PC-9 (cell line): ENCODE results near the gene BMPR1B. TPM values are rescaled to one million over a fixed set of nuclear protein-coding genes. Genes with fewer than 3 reads are reported as not detected.

ENCODE experiments used
- BruUV-seq: library from RNA; stranded (reverse); fragments of 400-500 nt; replicated peaks from 2 replicates; lab custom pipeline; 2021; lab: Mats Ljungman, UMichigan
- CTCF ChIA-PET: fragments of 300-600 bp; sonication (Branson Sonifier 250); formaldehyde crosslinking; loops from one replicate; lab custom pipeline; 2022; ENCODE audit warnings: antibody characterized with exemption; lab: Charles Lee
- POLR2A ChIA-PET: fragments of 300-600 bp; sonication (Branson Sonifier 250); formaldehyde crosslinking; loops from one replicate; lab custom pipeline; 2022; ENCODE audit warnings: antibody characterized with exemption; ENCODE audit not compliant: unreplicated experiment; lab: Charles Lee
- DNase-seq, 2 experiments: peaks; one replicate each; pipeline versions ENCODE4 v3.0.0 to v3.0.0-alpha.2; 2015 to 2022; ENCODE audit warnings: mixed read lengths in 1 of 2
- H2AFZ ChIP-seq: fragments of 200-600 bp; sonication (generic); 2 replicates; pipeline ENCODE4 v1.8.1; 2017; ENCODE audit warnings: antibody characterized with exemption
- H3F3A ChIP-seq: fragments of 200-600 bp; sonication (generic); 2 replicates; pipeline ENCODE4 v1.8.1; 2017; ENCODE audit warnings: antibody characterized with exemption, mild to moderate bottlenecking, low read depth; ENCODE audit not compliant: insufficient read depth
- H3K27ac ChIP-seq: fragments of 200-600 bp; sonication (generic); 2 replicates; pipeline ENCODE4 v1.6.1; 2016; ENCODE audit warnings: mixed run types
- H3K27me3 ChIP-seq: fragments of 200-600 bp; sonication (generic); 2 replicates; pipeline ENCODE4 v1.6.1; 2016; ENCODE audit warnings: low read depth, mixed run types; ENCODE audit not compliant: insufficient read depth
- H3K36me3 ChIP-seq: fragments of 200-600 bp; sonication (generic); 2 replicates; pipeline ENCODE4 v1.6.1; 2016; ENCODE audit warnings: low read depth, mixed run types
- H3K4me1 ChIP-seq: fragments of 200-600 bp; sonication (generic); replicated peaks from 2 replicates; pipeline ENCODE4 v1.6.1; 2016; ENCODE audit warnings: mixed run types; ENCODE audit not compliant: insufficient read depth
- H3K4me2 ChIP-seq: fragments of 200-600 bp; sonication (generic); 2 replicates; pipeline ENCODE4 v1.6.1; 2017; ENCODE audit warnings: mixed run types
- H3K4me3 ChIP-seq: fragments of 200-600 bp; sonication (generic); 2 replicates; pipeline ENCODE4 v1.6.1; 2016; ENCODE audit warnings: mixed run types
- H3K79me2 ChIP-seq: fragments of 200-600 bp; sonication (generic); 2 replicates; pipeline ENCODE4 v1.6.1; 2017; ENCODE audit warnings: low read depth, mixed run types
- H3K9me2 ChIP-seq: fragments of 200-600 bp; sonication (generic); 2 replicates; pipeline ENCODE4 v1.8.1; 2017; ENCODE audit warnings: mild to moderate bottlenecking; ENCODE audit not compliant: insufficient read depth
- H3K9me3 ChIP-seq: fragments of 200-600 bp; sonication (generic); 2 replicates; pipeline ENCODE4 v1.8.1; 2016; ENCODE audit warnings: low read depth; ENCODE audit not compliant: insufficient read depth
- H4K20me1 ChIP-seq: fragments of 200-600 bp; sonication (generic); 2 replicates; pipeline ENCODE4 v1.8.1; 2017; ENCODE audit not compliant: insufficient read depth
- CTCF ChIP-seq: fragments of 200-600 bp; sonication (generic); conservative IDR thresholded peaks from 2 replicates; pipeline ENCODE4 v1.6.1; 2017; ENCODE audit warnings: mixed run types, antibody characterized with exemption, mild to moderate bottlenecking, moderate library complexity
- EZH2 ChIP-seq: fragments of 200-600 bp; sonication (generic); IDR thresholded peaks from 2 replicates; pipeline ENCODE4 v1.8.0; 2017; ENCODE audit warnings: antibody characterized with exemption, low read depth
- intact Hi-C: fragments of 100-400 bp; cut with micrococcal nuclease; formaldehyde crosslinking; loops from one replicate; pipeline ENCODE4 v1.10.0; 2022; ENCODE audit not compliant: unreplicated experiment
- total RNA-seq: library from RNA; stranded (reverse); gene quantifications from 2 replicates; pipeline ENCODE4 v1.2.3, GENCODE V29; 2021

Gene BMPR1B
- total RNA-seq, 1 experiment from 2014 or later: 1.1 TPM

DNA sequence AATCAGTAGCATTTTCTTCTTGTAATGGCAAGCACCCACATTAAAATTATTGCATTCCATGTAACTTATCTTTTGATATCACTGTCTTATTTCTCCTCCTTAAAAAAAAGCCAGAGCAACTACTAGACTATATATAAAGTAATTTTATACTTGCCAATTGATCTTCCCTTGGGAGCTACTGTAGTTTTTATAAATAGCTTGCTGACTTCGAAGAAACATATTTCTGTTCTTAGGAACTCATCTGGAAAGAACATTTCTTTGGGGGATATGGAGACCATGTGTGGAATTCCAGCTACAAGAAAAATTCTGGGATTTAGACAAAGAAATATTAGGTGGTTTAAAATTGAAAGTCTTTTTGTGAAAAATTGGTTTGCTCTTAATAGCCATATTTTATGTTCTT, 94.9 kb downstream of the BMPR1B start:
- Histone ChIP-seq H3K79me2 (no peaks in the 10 kb centered on the region), H3K4me3 (no peak overlapping the region), H3K36me3 (no peaks in the 10 kb centered on the region), H3F3A (no peaks in the 10 kb centered on the region), H3K27ac (no peak overlapping the region), H2AFZ (no peak overlapping the region), H3K9me3 (no peaks in the 10 kb centered on the region), H3K4me1 (no peaks in the 10 kb centered on the region), H3K27me3 (no peaks in the 10 kb centered on the region), H3K9me2 (no peaks in the 10 kb centered on the region), H4K20me1 (no peaks in the 10 kb centered on the region), H3K4me2 (no peak overlapping the region)
- no TSS peak for BruUV-seq
- no peak for DNase-seq
- ChIA-PET POLR2A (no interaction called here), CTCF (no interaction called here)
- TF ChIP-seq EZH2: no peak
- no peak for TF ChIP-seq CTCF
- intact Hi-C loops: no loop called here

- POLR2A ChIA-PET: no interaction called here
Measured at GRCh38 chr4:94856030-94856429, 98.3 kb downstream of the BMPR1B start.

DNA sequence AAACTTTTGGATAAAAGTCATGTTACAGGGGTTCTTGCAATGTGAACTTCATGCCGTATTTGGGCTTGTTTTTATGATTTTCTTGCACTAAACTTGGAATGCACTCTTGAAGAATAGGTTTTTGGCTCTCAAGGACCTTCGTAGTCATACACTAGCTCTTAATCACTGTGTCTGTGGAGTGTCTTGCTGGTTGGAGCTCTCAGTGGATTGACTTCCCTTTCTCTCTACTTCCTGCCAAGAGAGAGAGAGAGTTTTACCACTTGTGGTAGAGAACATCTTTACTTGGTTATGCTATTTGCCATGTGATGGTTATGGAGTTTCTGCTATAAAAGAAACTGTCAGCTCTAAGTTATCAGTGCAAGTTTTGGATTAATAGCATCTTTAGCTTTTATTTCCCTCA, 112.4 kb downstream of the BMPR1B start:
- intact Hi-C loops: no loop called here

More at GRCh38 chr4:94856030-94856429, 98.3 kb downstream of the BMPR1B start:
- H3F3A ChIP-seq: no peaks in the 10 kb centered on the region
- H3K27ac ChIP-seq: no peak overlapping the region
- intact Hi-C loops: no loop called here
- CTCF ChIA-PET: no interaction called here
- H3K36me3 ChIP-seq: no peaks in the 10 kb centered on the region
- no peaks in the 10 kb centered on the region for H3K9me3 ChIP-seq
- DNase-seq: no peak
- H2AFZ ChIP-seq: no peak overlapping the region
- no peak overlapping the region for H3K4me2 ChIP-seq
- no peaks in the 10 kb centered on the region for H3K9me2 ChIP-seq
- BruUV-seq: no TSS peak
- H3K79me2 ChIP-seq: no peaks in the 10 kb centered on the region
- H4K20me1 ChIP-seq: no peaks in the 10 kb centered on the region
- TF ChIP-seq EZH2: no peak
- TF ChIP-seq CTCF: no peak
- no peaks in the 10 kb centered on the region for H3K4me1 ChIP-seq
- no peak overlapping the region for H3K4me3 ChIP-seq
- H3K27me3 ChIP-seq: no peaks in the 10 kb centered on the region

More for the DNA sequence above, 112.4 kb downstream of the BMPR1B start:
- no peak overlapping the region for H3K4me2 ChIP-seq
- TF ChIP-seq CTCF (no peak), EZH2 (no peak)
- no peak overlapping the region for H3K27ac ChIP-seq
- no peaks in the 10 kb centered on the region for H3K4me1 ChIP-seq
- no peaks in the 10 kb centered on the region for H3K79me2 ChIP-seq
- no peaks in the 10 kb centered on the region for H4K20me1 ChIP-seq
- BruUV-seq: no TSS peak
- H3F3A ChIP-seq: no peaks in the 10 kb centered on the region
- H3K9me2 ChIP-seq: no peaks in the 10 kb centered on the region
- H3K27me3 ChIP-seq: no peaks in the 10 kb centered on the region
- H2AFZ ChIP-seq: no peak overlapping the region
- H3K9me3 ChIP-seq: no peaks in the 10 kb centered on the region
- no peak overlapping the region for H3K4me3 ChIP-seq
- H3K36me3 ChIP-seq: no peaks in the 10 kb centered on the region
- DNase-seq: no peak
- ChIA-PET POLR2A (no interaction called here), CTCF (no interaction called here)
